Endothelial cell (in vitro differentiated cells): Measurements from ENCODE around the gene LRFN3. TPM values are rescaled to one million over a fixed set of nuclear protein-coding genes. Genes with fewer than 3 reads are reported as not detected.

Experiments
- DNase-seq: peaks from one replicate; pipeline ENCODE4 v3.0.0; 2021; ENCODE audit warnings: low spot score
- H3K27ac Mint-ChIP-seq: one replicate; pipeline ENCODE4 v1.8.0; 2021; ENCODE audit warnings: mixed read lengths, inconsistent platforms; ENCODE audit not compliant: unreplicated experiment
- H3K27me3 Mint-ChIP-seq: one replicate; pipeline ENCODE4 v1.8.0; 2021; ENCODE audit warnings: mild to moderate bottlenecking, moderate library complexity, mixed read lengths, inconsistent platforms; ENCODE audit not compliant: unreplicated experiment
- H3K36me3 Mint-ChIP-seq: one replicate; pipeline ENCODE4 v1.8.0; 2021; ENCODE audit warnings: mild to moderate bottlenecking, low read depth, mixed read lengths, inconsistent platforms; ENCODE audit not compliant: unreplicated experiment
- H3K4me1 Mint-ChIP-seq: one replicate; pipeline ENCODE4 v1.8.0; 2021; ENCODE audit warnings: mild to moderate bottlenecking, mixed read lengths, inconsistent platforms; ENCODE audit not compliant: unreplicated experiment
- H3K4me3 Mint-ChIP-seq: one replicate; pipeline ENCODE4 v1.8.0; 2021; ENCODE audit warnings: mild to moderate bottlenecking, mixed read lengths, inconsistent platforms; ENCODE audit not compliant: unreplicated experiment
- H3K9me3 Mint-ChIP-seq: one replicate; pipeline ENCODE4 v1.8.0; 2021; ENCODE audit warnings: mixed read lengths, inconsistent platforms; ENCODE audit not compliant: unreplicated experiment
- CTCF ChIP-seq: fragments of 200-600 bp; sonication (generic); IDR thresholded peaks from one replicate; pipeline ENCODE4 v1.5.0; 2021; ENCODE audit warnings: antibody characterized with exemption; ENCODE audit not compliant: unreplicated experiment
- total RNA-seq: library from RNA; stranded (reverse); fragmentation: NEBNext Ultra II Directional; extraction: Animal tissue kit (Norgen Biotek cat#: 25700); gene quantifications from one replicate; pipeline ENCODE4 v1.2.1, GENCODE V29; 2021; ENCODE audit not compliant: unreplicated experiment

LRFN3 gene
- total RNA-seq, 1 donor from 2014 or later = 53.4 TPM

DNA sequence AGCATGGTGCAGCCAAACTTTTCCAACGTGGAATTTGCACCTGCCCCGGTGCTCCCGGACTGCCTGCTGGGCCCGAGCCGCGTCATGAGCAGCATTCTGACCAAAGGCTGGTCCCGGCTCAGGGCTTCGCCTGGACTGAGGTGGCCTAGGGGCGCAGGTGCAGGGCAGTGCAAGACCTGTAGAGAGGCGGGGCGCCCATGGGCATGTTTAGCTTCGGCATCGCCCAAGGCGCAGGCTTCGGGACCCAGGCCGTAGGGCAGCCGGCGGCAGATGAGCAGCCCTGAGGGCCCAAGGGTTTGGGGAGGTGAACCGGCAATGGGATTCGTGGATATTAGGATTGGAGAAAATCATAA, 23.8 kb downstream of the LRFN3 start:
- DNase-seq = no peak
- Mint-ChIP-seq H3K27ac (no peak overlapping the region), H3K27me3 (peaks cover 6% of the 10 kb centered on the region), H3K4me1 (peaks cover 3% of the 10 kb centered on the region), H3K9me3 (no peaks in the 10 kb centered on the region), H3K4me3 (no peak overlapping the region), H3K36me3 (no peaks in the 10 kb centered on the region)
- no peak for TF ChIP-seq CTCF

DNA sequence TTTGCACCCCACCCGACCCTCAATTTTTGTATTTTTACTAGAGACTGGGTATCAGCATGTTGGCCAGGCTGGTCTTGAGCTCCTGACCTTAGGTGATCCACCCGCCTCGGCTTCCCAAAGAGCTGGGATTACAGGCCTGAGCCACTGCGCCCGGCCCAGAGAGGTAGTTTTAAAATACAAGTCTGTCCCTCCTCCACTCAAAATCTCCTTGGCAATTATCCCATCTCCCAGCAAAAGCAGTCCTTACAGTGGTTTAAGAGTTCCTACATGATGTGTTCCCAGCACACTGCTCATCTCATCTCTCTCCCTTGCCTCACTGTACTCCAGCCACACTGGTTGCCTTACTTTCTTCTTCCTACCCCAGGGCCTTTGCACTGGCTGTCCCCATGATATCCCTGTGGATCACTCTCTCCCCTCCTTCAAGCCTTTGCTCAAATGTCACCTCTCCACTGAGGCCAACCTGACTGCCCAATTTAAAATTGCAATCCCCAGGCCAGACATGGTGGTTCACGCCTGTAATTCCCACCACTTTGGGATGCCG, 24.3 kb downstream of the LRFN3 start:
- H3K4me3 Mint-ChIP-seq = no peak overlapping the region
- H3K4me1 Mint-ChIP-seq = no peaks in the 10 kb centered on the region
- DNase-seq = no peak
- peaks cover 6% of the 10 kb centered on the region for H3K27me3 Mint-ChIP-seq
- no peaks in the 10 kb centered on the region for H3K36me3 Mint-ChIP-seq
- no peak for TF ChIP-seq CTCF
- no peaks in the 10 kb centered on the region for H3K9me3 Mint-ChIP-seq
- no peak overlapping the region for H3K27ac Mint-ChIP-seq

- Mint-ChIP-seq H3K27me3 (peaks cover 4% of the 10 kb centered on the region), H3K36me3 (no peaks in the 10 kb centered on the region), H3K4me3 (no peak overlapping the region), H3K9me3 (no peaks in the 10 kb centered on the region), H3K4me1 (no peaks in the 10 kb centered on the region), H3K27ac (no peak overlapping the region)
- peak; percentile 83 for DNase-seq
- TF ChIP-seq CTCF = no peak
Observed at GRCh38 chr19:35963514-35963913, 27.3 kb downstream of the LRFN3 start.

- H3K27me3 Mint-ChIP-seq = no peaks in the 10 kb centered on the region
- no peak overlapping the region for H3K27ac Mint-ChIP-seq
- no peaks in the 10 kb centered on the region for H3K9me3 Mint-ChIP-seq
Observed at GRCh38 chr19:35966771-35967170, 30.6 kb downstream of the LRFN3 start.

GRCh38 chr19:35973487-35973886, 37.3 kb downstream of the LRFN3 start:
- H3K36me3 Mint-ChIP-seq = no peaks in the 10 kb centered on the region
- no peak overlapping the region for H3K4me3 Mint-ChIP-seq
- no peak for TF ChIP-seq CTCF
- H3K27ac Mint-ChIP-seq = no peak overlapping the region
- H3K9me3 Mint-ChIP-seq = no peaks in the 10 kb centered on the region
- DNase-seq = no peak
- H3K27me3 Mint-ChIP-seq = peaks cover 3% of the 10 kb centered on the region
- H3K4me1 Mint-ChIP-seq = peaks cover 2% of the 10 kb centered on the region

More at GRCh38 chr19:35966771-35967170, 30.6 kb downstream of the LRFN3 start:
- no peak for DNase-seq
- no peak overlapping the region for H3K4me3 Mint-ChIP-seq
- H3K4me1 Mint-ChIP-seq = peaks cover 2% of the 10 kb centered on the region
- no peaks in the 10 kb centered on the region for H3K36me3 Mint-ChIP-seq
- TF ChIP-seq CTCF = no peak
